Fibroblast of lung (primary cell): Measurements from ENCODE around the gene CCDC78. TPM values are rescaled to one million over a fixed set of nuclear protein-coding genes. Genes with fewer than 3 reads are reported as not detected.

Source experiments
- DNase-seq, 2 donors: peaks; one replicate each; pipeline versions ENCODE4 v3.0.0 to v3.0.0-alpha.2; 2010; ENCODE audit warnings: low read depth in 2 of 2
- H2AFZ ChIP-seq: 2 replicates; pipeline ENCODE4 v1.5.1; 2012; ENCODE audit warnings: low read length, control low read depth, inconsistent platforms
- H3K27ac ChIP-seq: 2 replicates; pipeline ENCODE4 v1.5.1; 2011; ENCODE audit warnings: low read length, control low read depth; ENCODE audit not compliant: insufficient read depth
- H3K27me3 ChIP-seq: 2 replicates; pipeline ENCODE4 v1.5.1; 2011; ENCODE audit warnings: mild to moderate bottlenecking, low read length; ENCODE audit not compliant: control insufficient read depth, insufficient read depth
- H3K36me3 ChIP-seq: 2 replicates; pipeline ENCODE4 v1.5.1; 2011; ENCODE audit warnings: low read length; ENCODE audit not compliant: control insufficient read depth, insufficient read depth
- H3K4me1 ChIP-seq: 2 replicates; pipeline ENCODE4 v1.5.1; 2011; ENCODE audit warnings: low read length; ENCODE audit not compliant: control insufficient read depth, insufficient read depth; ENCODE audit errors: extremely low read depth
- H3K4me2 ChIP-seq: 2 replicates; pipeline ENCODE4 v1.5.1; 2011; ENCODE audit warnings: low read length, control low read depth; ENCODE audit not compliant: insufficient read depth; ENCODE audit errors: extremely low read depth
- H3K4me3 ChIP-seq, 4 experiments: fragments of 200-600 bp in 1 of 4; sonication (generic) in 1 of 4; replicated peaks in 1 of 4; 2 replicates each; pipeline ENCODE4 v1.5.1; 2011 to 2016; ENCODE audit warnings: low read length in 4 of 4, low read depth in 3 of 4, mild to moderate bottlenecking in 3 of 4, control low read depth in 2 of 4, inconsistent platforms in 1 of 4, mixed read lengths in 1 of 4; ENCODE audit not compliant: insufficient read depth in 1 of 4; ENCODE audit errors: control extremely low read depth in 1 of 4
- H3K79me2 ChIP-seq: 2 replicates; pipeline ENCODE4 v1.5.1; 2012; ENCODE audit warnings: mild to moderate bottlenecking, low read length, inconsistent platforms; ENCODE audit not compliant: control insufficient read depth, insufficient read depth
- H3K9ac ChIP-seq: 2 replicates; pipeline ENCODE4 v1.5.1; 2011; ENCODE audit warnings: mild to moderate bottlenecking, low read length, control low read depth; ENCODE audit not compliant: insufficient read depth
- H3K9me3 ChIP-seq: 2 replicates; pipeline ENCODE4 v1.5.1; 2012; ENCODE audit warnings: low read depth, low read length; ENCODE audit not compliant: control insufficient read depth, insufficient read depth
- H4K20me1 ChIP-seq: 2 replicates; pipeline ENCODE4 v1.5.1; 2011; ENCODE audit warnings: low read length; ENCODE audit not compliant: control insufficient read depth, insufficient read depth; ENCODE audit errors: extremely low read depth
- CTCF ChIP-seq, 2 donors: IDR thresholded peaks in 1 of 2; conservative IDR thresholded peaks in 1 of 2; 1 replicate in 1 of 2; 2 replicates in 1 of 2; pipeline ENCODE4 v1.5.1; 2011 to 2012; ENCODE audit warnings: low read length in 2 of 2, control low read depth in 1 of 2, inconsistent platforms in 1 of 2, low read depth in 1 of 2, mild to moderate bottlenecking in 1 of 2
- EZH2 ChIP-seq: IDR thresholded peaks from 2 replicates; pipeline ENCODE4 v1.5.1; 2012; ENCODE audit warnings: low read length, control low read depth, mild to moderate bottlenecking; ENCODE audit errors: missing control alignments
- polyA plus RNA-seq, 2 donors: library from polyadenylated mRNA; depleted of rRNA in 1 of 2; stranded (reverse) in 1 of 2; unstranded in 1 of 2; fragments of >200 nt; gene quantifications; 2 replicates each; pipeline ENCODE4 v1.2.1, GENCODE V29; 2011 to 2012; ENCODE audit warnings: missing spikeins in 1 of 2
- total RNA-seq: library from RNA; depleted of rRNA; stranded (reverse); fragments of >200 nt; gene quantifications from 2 replicates; pipeline ENCODE4 v1.2.1, GENCODE V29; 2014

Gene CCDC78
- total and polyA plus RNA-seq, 2 donors (not counting 1 experiment from before 2014, with no cell fraction given), result 0.50 to 1.8 TPM

DNA sequence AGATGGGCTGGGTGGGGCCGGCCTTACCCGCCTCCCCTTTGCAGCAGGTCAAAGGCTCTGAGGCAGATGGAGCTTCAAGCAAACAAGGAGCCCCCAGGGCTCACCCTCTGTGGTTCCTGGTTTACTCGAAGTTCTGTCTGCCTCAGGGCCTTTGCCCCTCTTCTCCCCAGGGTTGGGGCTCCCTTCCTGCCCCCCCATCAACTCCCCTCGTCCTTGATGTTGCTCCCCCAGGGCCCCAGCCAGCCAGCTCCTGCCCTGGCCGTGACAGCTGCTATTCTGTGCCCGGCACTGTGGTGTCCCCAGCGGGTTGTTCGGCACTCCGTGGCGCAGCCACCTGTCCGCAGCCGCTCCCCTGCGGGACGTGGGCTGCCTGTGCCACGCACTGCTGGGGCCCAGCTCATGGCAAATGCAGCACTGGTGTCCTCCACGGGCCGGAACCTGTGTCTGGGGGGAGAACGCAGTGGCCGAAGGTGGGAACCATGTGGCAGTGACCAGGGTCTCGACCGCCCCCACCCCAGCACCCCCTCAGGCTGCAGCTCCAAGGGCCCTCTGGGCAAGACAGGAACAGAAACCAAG lies 15.7 kb downstream of the CCDC78 start:
- no peak overlapping the region for H3K4me2 ChIP-seq
- H2AFZ ChIP-seq, result no peak overlapping the region
- no peaks in the 10 kb centered on the region for H3K36me3 ChIP-seq
- no peak for TF ChIP-seq EZH2
- no peak for TF ChIP-seq CTCF (conservative IDR thresholded peaks at IDR 0.05 in 1 of 2, IDR thresholded peaks at IDR 0.05 in 1 of 2; ENCODE audit: low read depth in 1 of 2, low read length in 2 of 2)
- H3K27ac ChIP-seq, result no peak overlapping the region
- no peak overlapping the region for H3K9ac ChIP-seq
- no peaks in the 10 kb centered on the region for H3K9me3 ChIP-seq
- peaks cover 11% of the 10 kb centered on the region for H3K4me1 ChIP-seq
- no peaks in the 10 kb centered on the region for H3K79me2 ChIP-seq
- DNase-seq, result no peak
- peaks cover 17% of the 10 kb centered on the region for H3K27me3 ChIP-seq
- no peaks in the 10 kb centered on the region for H4K20me1 ChIP-seq
- no peak overlapping the region for H3K4me3 ChIP-seq

DNA sequence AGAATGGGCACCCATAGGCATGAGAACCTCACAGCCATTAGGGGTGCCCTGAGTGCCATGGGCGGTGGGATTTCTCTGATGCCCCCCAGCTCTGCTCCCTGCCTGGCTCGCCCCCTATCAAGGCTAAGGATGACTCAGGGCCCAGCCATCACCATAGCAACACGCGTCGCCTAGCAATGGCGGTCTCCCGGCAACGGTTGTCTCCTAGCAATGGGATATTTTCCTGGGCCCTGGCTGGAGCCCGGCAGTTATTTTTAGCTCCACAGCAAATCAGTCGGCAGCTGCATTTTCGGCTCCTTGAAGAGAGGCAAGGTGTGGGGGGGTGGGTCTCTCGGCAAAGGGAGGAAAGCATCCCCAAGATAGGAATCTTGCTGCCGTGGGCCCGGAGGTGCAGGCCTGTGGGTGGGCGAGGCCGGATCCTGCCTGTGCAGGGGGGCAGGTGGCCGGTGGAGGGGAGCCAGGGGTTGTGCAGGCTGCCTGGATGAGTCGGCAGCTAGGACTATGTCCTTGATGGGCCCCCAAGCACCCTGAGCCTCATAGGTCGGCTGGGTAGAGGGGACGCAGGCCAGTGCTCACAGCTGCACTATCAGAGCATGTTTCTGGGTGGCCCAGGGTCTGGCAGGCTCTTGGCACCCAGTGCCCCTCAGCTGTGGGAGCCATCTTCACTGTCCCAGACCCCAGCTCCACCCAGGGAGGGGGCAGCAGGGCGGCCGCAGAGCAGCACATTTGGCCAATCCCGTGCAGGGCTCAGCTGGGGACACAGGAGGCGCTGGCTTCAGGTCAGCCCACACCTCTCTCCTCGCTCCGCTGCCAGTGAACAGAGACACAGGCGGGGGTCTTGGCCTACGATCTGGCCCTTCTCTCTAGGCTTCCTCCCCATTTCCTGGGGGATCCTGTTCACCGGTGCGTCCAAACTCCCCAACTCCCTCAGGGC lies 16.4 kb downstream of the CCDC78 start:
- no peak overlapping the region for H3K4me3 ChIP-seq
- peak; percentile 85 to 87 for DNase-seq

More for the DNA sequence above, 16.4 kb downstream of the CCDC78 start:
- no peaks in the 10 kb centered on the region for H3K9me3 ChIP-seq
- H3K36me3 ChIP-seq, result no peaks in the 10 kb centered on the region
- H2AFZ ChIP-seq, result no peak overlapping the region
- H3K4me2 ChIP-seq, result peak overlapping the region; percentile 62
- peak overlapping the region; percentile 39 for H3K27ac ChIP-seq
- peak overlapping the region; percentile 9 for H3K9ac ChIP-seq
- TF ChIP-seq EZH2 (no peak), CTCF (conservative IDR thresholded peaks at IDR 0.05 in 1 of 2, IDR thresholded peaks at IDR 0.05 in 1 of 2; ENCODE audit: low read depth in 1 of 2, low read length in 2 of 2) (no peak)
- peaks cover 20% of the 10 kb centered on the region for H3K27me3 ChIP-seq
- H3K4me1 ChIP-seq, result peaks cover 11% of the 10 kb centered on the region
- H3K79me2 ChIP-seq, result no peaks in the 10 kb centered on the region
- H4K20me1 ChIP-seq, result no peaks in the 10 kb centered on the region
